ENCODE data around the gene SDR39U1.

Gene SDR39U1

DNA sequence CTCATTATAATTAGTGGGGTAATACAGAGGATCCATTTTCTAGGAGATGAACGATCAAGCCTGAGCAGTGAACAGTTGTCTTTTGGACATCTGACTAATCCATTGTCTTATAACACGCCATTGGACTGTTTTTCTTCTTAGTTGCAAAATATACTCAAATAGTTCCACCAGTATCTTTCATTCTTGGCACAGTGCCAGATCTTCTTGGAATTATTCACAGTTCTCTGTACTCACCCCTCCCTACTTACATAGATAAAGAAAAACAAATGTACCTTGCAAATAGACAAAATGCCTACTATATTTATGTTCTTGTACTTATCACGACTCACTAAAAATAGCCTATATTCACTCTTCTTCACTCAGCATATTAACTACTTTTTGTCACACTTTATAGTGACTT lies 16.9 kb downstream of the SDR39U1 start:
- Histone ChIP-seq H3K4me2 (peak overlapping the region; percentile 58), H4K20me1 (peaks cover 3% of the 10 kb centered on the region; the same call in 1 of the 2 replicates), H3K36me3 (no peaks in the 10 kb centered on the region), H3K4me1 (peaks cover 78% of the 10 kb centered on the region), H3K27ac (no peak overlapping the region), H3K27me3 (0 out of 2 replicates have a peak, but pooled peaks cover 5% of the 10 kb centered on the region), H3K4me3 (no peak overlapping the region), H3K9me3 (no peaks in the 10 kb centered on the region), H3K9ac (no peak overlapping the region)
- no peak for TF ChIP-seq Cebpa-rat (IDR thresholded peaks at IDR 0.05)

DNA sequence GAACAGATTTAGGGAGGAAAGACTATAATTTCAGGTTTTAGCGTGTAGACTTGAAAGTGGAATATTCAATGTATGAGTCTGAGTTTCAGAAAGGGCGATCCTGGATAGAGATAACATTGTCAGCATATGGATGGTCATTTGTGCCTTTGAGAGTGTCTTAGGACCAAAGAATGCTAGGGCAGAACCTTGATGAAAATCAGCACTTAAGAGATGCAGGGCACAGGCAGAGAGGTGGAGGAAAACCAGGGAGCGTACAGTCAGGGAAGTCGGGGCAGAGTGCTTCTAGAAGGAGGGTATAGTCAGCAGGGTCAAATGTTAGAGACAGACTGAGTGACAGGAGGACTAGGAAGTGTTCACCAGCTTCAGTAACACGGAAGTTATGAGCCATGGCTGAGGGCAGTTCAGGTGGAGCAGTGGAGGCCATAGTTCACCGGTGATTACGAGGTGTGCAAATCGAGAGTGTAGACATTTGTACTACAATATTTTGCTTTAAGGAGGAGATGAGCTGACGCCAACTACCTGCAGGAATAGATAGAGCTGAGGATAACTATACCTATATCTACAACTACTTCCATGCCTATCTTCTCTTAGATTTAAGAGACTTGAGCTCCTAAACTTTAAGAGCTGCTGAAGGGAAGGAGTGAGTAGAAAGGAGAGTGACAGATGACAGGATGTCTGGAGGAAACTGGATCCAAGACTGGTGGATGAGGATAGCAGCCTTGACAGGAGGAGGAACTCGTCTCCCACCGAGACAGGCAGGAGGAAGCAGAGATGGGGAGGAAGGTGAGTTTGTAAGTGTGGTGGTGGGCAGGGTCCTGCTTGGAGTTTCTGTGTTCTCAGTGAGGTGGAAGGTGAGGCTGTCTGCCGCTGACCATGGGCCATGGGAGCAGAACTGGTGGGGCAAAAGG lies 19.6 kb downstream of the SDR39U1 start:
- H3K4me1 ChIP-seq, result peaks cover 69% of the 10 kb centered on the region
- no peaks in the 10 kb centered on the region for H4K20me1 ChIP-seq
- H3K27ac ChIP-seq, result no peak overlapping the region
- peak overlapping the region; percentile 32; the same call in 1 of the 2 replicates for H3K4me3 ChIP-seq
- TF ChIP-seq Cebpa-rat (IDR thresholded peaks at IDR 0.05), result no peak
- H3K27me3 ChIP-seq, result 0 out of 2 replicates have a peak, but pooled peaks cover 5% of the 10 kb centered on the region
- H3K9me3 ChIP-seq, result no peaks in the 10 kb centered on the region
- peak overlapping the region; percentile 89 for H3K4me2 ChIP-seq
- no peak overlapping the region for H3K9ac ChIP-seq
- H3K36me3 ChIP-seq, result no peaks in the 10 kb centered on the region

DNA sequence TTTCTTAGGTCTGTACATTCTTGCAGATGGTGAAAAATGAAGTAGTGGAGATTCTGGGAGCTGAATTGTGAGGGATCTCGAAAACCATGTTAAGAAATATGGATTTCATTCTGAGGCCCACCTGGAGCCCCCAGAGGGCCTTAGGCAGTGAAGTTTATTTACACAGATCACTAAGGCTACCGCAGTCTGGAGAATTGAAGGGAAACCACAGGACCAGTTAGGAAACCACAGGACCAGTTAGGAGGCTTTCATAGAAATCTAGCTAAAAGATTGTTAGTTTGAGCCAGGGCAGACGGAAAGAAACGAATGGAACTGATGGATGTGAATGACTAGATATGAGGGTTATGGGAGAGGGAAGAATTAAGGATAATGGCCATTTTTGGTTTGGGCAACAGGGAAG lies 20.3 kb downstream of the SDR39U1 start:
- TF ChIP-seq Cebpa-rat (IDR thresholded peaks at IDR 0.05), result no peak
- H3K4me3 ChIP-seq, result peak overlapping the region; percentile 32; the same call in 1 of the 2 replicates

DNA sequence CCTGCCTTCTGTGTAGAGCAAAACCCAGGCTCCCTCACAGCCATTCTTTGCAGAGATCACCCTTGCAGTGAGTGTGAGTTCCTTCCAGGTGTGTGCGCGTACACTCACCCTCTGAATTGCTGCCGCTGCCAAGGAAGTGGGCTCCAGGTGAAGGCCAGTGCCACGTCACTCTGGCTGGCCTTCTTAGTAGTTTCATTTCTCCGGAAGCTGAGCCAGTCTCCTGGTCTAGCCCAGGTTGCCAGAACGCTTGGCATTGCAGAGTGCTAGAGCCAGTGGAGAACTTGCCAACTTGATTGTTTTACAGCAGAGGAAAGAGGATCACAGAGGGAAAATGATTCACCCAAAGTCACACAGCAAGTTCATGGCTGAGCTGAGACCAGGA lies 24.1 kb downstream of the SDR39U1 start:
- Histone ChIP-seq H3K4me3 (no peak overlapping the region), H3K9me3 (no peaks in the 10 kb centered on the region), H3K27ac (no peak overlapping the region), H3K27me3 (0 out of 2 replicates have a peak, but pooled peaks cover 4% of the 10 kb centered on the region), H3K4me1 (peaks cover 57% of the 10 kb centered on the region), H3K4me2 (peak overlapping the region; percentile 93; the same call in 1 of the 2 replicates), H3K9ac (no peak overlapping the region), H3K36me3 (peaks cover 25% of the 10 kb centered on the region), H4K20me1 (no peaks in the 10 kb centered on the region)
- TF ChIP-seq Cebpa-rat (IDR thresholded peaks at IDR 0.05), result no peak

More for the DNA sequence above, 20.3 kb downstream of the SDR39U1 start:
- Histone ChIP-seq H3K9ac (no peak overlapping the region), H3K36me3 (no peaks in the 10 kb centered on the region), H3K9me3 (no peaks in the 10 kb centered on the region), H3K27ac (no peak overlapping the region), H3K4me2 (peak overlapping the region; percentile 89), H3K27me3 (0 out of 2 replicates have a peak, but pooled peaks cover 5% of the 10 kb centered on the region), H4K20me1 (no peaks in the 10 kb centered on the region), H3K4me1 (peaks cover 69% of the 10 kb centered on the region)

GRCh38 chr14:24417832-24418491 lies 24.6 kb downstream of the SDR39U1 start:
- Histone ChIP-seq H3K4me1 (peaks cover 51% of the 10 kb centered on the region), H3K9me3 (no peaks in the 10 kb centered on the region), H4K20me1 (no peaks in the 10 kb centered on the region), H3K4me2 (peak overlapping the region; percentile 93), H3K4me3 (no peak overlapping the region), H3K36me3 (peaks cover 30% of the 10 kb centered on the region), H3K27ac (no peak overlapping the region), H3K27me3 (no peaks in the 10 kb centered on the region), H3K9ac (no peak overlapping the region)
- no peak for TF ChIP-seq Cebpa-rat (IDR thresholded peaks at IDR 0.05)

DNA sequence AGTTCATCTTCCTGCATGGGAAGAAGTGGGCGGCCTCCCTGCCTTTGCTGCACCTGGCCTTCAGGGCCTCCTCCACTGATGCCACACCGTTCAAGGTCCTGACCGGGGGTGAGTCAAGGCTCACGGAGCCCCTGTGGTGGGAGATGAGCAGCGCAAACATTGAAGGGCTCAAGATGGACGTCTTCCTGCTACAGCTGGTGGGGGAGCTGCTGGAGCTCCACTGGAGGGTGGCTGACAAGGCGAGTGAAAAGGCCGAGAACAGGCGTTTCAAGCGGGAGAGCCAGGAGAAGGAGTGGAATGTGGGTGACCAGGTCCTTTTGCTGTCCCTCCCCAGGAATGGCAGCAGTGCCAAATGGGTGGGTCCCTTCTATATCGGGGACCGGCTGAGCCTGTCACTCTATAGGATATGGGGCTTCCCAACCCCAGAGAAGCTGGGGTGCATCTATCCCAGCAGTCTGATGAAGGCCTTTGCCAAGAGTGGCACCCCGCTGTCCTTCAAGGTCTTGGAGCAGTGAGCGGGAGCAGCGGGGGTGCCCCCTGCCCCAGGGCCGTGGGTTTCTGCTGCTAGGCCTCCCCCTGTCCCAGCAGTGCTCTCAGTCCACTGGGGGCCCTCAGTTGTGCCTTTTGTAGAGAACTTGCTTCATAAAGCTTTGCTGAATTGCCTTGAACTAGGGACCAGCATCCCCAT lies 25.5 kb downstream of the SDR39U1 start:
- Histone ChIP-seq H3K4me3 (peak overlapping the region; percentile 38), H3K4me2 (peak overlapping the region; percentile 93), H3K4me1 (peaks cover 43% of the 10 kb centered on the region), H3K27me3 (no peaks in the 10 kb centered on the region), H3K9ac (peak overlapping the region; percentile 34; the same call in 1 of the 2 replicates), H3K9me3 (no peaks in the 10 kb centered on the region), H4K20me1 (no peaks in the 10 kb centered on the region), H3K36me3 (peaks cover 39% of the 10 kb centered on the region), H3K27ac (peak overlapping the region; percentile 65)
- no peak for TF ChIP-seq Cebpa-rat (IDR thresholded peaks at IDR 0.05)

- Histone ChIP-seq H3K4me1 (peaks cover 43% of the 10 kb centered on the region), H3K4me2 (peak overlapping the region; percentile 93), H3K9me3 (no peaks in the 10 kb centered on the region), H3K36me3 (peaks cover 46% of the 10 kb centered on the region), H3K27me3 (no peaks in the 10 kb centered on the region), H4K20me1 (no peaks in the 10 kb centered on the region), H3K27ac (peak overlapping the region; percentile 65), H3K9ac (0 out of 2 replicates have a peak overlapping the region, but pooled peaks have one; percentile 34), H3K4me3 (0 out of 2 replicates have a peak overlapping the region, but pooled peaks have one; percentile 38)
- no peak for TF ChIP-seq Cebpa-rat (IDR thresholded peaks at IDR 0.05)
Measured at GRCh38 chr14:24416254-24416931, 26.2 kb downstream of the SDR39U1 start.

GRCh38 chr14:24415421-24416253 lies 26.9 kb downstream of the SDR39U1 start:
- H3K27ac ChIP-seq, result peak overlapping the region; percentile 65; the same call in 1 of the 2 replicates
- peaks cover 53% of the 10 kb centered on the region for H3K36me3 ChIP-seq
- peak overlapping the region; percentile 93 for H3K4me2 ChIP-seq
- no peaks in the 10 kb centered on the region for H4K20me1 ChIP-seq
- no peak overlapping the region for H3K9ac ChIP-seq
- no peaks in the 10 kb centered on the region for H3K9me3 ChIP-seq
- no peak overlapping the region for H3K4me3 ChIP-seq
- TF ChIP-seq Cebpa-rat (IDR thresholded peaks at IDR 0.05), result no peak
- H3K4me1 ChIP-seq, result peaks cover 48% of the 10 kb centered on the region
- H3K27me3 ChIP-seq, result no peaks in the 10 kb centered on the region
